HL-60 (cell line): Measurements from ENCODE around the gene AVPR2.

ENCODE experiments used
- DNase-seq, 2 experiments: peaks; one replicate each; pipeline ENCODE4 v3.0.0-alpha.2; 2010 to 2020; ENCODE audit warnings: low read depth in 1 of 2, low spot score in 1 of 2
- H3K27ac ChIP-seq: fragments of 250-450 bp; sonication (Bioruptor Pico); replicated peaks from 2 replicates; pipeline ENCODE4 v1.5.1; 2020; ENCODE audit warnings: mild to moderate bottlenecking, moderate library complexity
- H3K27me3 ChIP-seq: fragments of 250-450 bp; sonication (Bioruptor Pico); 2 replicates; pipeline ENCODE4 v1.5.1; 2021; ENCODE audit warnings: mild to moderate bottlenecking, moderate library complexity; ENCODE audit not compliant: insufficient read depth, poor library complexity, severe bottlenecking
- H3K4me3 ChIP-seq: replicated peaks from 2 replicates; pipeline ENCODE4 v1.5.1; 2011; ENCODE audit warnings: mild to moderate bottlenecking, control low read depth, low read length; ENCODE audit not compliant: insufficient read depth
- CTCF ChIP-seq: IDR thresholded peaks from one replicate; pipeline ENCODE4 v1.5.1; 2011; ENCODE audit warnings: low read length, control low read depth, inconsistent platforms; ENCODE audit not compliant: insufficient read depth
- GABPA ChIP-seq: IDR thresholded peaks from 2 replicates; pipeline ENCODE4 v1.6.1; 2012; ENCODE audit warnings: low read depth
- POLR2AphosphoS5 ChIP-seq: IDR thresholded peaks from 2 replicates; pipeline ENCODE4 v1.6.1; 2012; ENCODE audit warnings: low read depth
- SPI1 ChIP-seq: IDR thresholded peaks from 2 replicates; pipeline ENCODE4 v1.6.1; 2012; ENCODE audit warnings: low read depth, mild to moderate bottlenecking, borderline replicate concordance
- TF ChIP-seq, protein P1 (sequence below): IDR thresholded peaks from 2 replicates; pipeline ENCODE4 v1.6.1; 2012; ENCODE audit warnings: low read depth; ENCODE audit not compliant: insufficient replicate concordance

Gene AVPR2

DNA sequence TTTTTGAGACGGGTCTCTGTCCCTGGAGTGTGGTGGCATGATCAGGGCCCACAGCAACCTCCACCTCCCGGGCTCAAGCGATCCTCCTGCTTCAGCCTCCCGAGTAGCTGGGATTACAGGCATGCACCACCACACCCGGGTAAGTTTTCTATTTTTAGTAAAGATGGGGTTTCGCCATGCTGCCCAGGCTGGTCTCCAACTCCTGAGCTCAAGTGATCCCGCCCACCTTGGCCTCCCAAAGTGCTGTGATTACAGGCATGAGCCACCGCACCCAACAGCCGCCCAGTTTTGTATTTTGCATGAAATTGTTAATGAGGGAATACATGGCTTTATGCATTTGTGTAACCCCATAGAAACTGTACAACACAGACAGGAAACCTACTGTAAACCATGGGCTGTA is 24.4 kb downstream of the AVPR2 start:
- H3K4me3 ChIP-seq, result no peak overlapping the region
- TF ChIP-seq POLR2AphosphoS5, result no peak
- no peak for TF ChIP-seq CTCF
- no peak for TF ChIP-seq GABPA
- TF ChIP-seq SPI1, result no peak
- TF ChIP-seq, protein P1, sequence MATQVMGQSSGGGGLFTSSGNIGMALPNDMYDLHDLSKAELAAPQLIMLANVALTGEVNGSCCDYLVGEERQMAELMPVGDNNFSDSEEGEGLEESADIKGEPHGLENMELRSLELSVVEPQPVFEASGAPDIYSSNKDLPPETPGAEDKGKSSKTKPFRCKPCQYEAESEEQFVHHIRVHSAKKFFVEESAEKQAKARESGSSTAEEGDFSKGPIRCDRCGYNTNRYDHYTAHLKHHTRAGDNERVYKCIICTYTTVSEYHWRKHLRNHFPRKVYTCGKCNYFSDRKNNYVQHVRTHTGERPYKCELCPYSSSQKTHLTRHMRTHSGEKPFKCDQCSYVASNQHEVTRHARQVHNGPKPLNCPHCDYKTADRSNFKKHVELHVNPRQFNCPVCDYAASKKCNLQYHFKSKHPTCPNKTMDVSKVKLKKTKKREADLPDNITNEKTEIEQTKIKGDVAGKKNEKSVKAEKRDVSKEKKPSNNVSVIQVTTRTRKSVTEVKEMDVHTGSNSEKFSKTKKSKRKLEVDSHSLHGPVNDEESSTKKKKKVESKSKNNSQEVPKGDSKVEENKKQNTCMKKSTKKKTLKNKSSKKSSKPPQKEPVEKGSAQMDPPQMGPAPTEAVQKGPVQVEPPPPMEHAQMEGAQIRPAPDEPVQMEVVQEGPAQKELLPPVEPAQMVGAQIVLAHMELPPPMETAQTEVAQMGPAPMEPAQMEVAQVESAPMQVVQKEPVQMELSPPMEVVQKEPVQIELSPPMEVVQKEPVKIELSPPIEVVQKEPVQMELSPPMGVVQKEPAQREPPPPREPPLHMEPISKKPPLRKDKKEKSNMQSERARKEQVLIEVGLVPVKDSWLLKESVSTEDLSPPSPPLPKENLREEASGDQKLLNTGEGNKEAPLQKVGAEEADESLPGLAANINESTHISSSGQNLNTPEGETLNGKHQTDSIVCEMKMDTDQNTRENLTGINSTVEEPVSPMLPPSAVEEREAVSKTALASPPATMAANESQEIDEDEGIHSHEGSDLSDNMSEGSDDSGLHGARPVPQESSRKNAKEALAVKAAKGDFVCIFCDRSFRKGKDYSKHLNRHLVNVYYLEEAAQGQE, result no peak
- DNase-seq, result no peak
- no peaks in the 10 kb centered on the region for H3K27me3 ChIP-seq
- H3K27ac ChIP-seq, result peak overlapping the region; percentile 52

DNA sequence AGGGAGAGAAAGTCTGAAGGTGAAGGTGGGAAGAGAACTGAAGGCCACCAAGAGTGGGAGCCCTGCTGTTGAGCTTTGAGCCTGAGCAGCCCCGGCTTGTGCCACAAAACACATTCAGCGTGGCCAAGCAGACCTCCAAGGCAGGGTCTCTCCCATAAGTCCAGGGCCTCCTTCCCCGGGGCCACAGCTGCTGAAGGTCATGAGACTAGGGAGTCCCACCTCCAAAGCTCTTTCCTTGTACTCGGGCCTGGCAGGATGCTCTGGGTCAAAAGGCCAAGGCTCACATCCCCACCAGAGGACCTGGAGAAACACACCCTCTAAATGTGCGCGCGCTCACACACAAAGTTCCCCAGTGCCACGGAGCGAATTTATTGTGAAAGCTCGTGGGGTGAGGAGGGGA is 25.1 kb downstream of the AVPR2 start:
- no peak overlapping the region for H3K4me3 ChIP-seq

DNA sequence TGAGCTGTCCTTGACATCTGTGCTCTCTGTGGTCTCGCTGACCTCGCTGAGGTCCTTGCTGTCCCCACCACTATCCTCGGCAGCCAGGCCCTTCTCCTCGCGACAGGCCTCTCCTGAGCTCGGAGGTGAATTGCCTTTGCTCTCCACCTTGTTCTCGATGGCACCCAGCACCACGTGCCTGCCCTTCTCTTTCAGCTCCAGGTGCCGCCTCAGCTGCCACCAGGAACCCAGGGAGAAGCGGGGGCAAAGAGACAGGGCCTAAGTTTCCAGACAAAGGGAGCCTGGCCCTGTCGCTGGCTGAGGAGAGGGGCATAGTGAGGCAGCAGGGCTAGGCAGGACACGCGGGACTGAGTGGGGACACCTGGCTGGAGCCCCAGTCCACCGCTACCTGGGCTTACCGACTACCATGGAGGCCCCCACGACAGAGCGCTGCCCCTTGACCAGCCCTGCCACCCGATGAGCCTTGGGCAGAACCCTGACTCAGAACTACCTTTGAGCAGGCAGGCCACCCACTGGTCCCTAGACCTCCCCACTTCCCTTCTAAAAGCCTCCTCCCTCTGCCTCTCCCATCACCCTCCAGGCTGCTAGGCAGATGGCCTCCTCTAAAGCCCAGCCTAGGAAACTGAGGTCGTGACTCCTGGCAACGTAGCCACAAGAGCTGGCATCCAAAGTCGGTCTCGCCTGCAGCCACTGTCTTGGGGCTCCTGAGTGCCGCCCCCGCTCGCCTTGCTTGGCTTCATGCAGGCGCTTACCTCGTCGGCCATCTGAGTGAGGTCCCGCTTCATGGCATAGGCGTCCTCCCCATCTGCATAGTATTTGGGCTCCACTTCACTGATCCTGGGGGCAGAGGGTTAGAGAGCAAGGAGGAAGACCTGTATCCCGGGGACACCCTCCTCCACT is 25.8 kb downstream of the AVPR2 start:
- Histone ChIP-seq H3K27me3 (no peaks in the 10 kb centered on the region), H3K27ac (peak overlapping the region; percentile 52)
- no peak for DNase-seq

More for the DNA sequence above, 25.1 kb downstream of the AVPR2 start:
- peak overlapping the region; percentile 52 for H3K27ac ChIP-seq
- no peak for DNase-seq
- TF ChIP-seq GABPA (no peak), SPI1 (no peak), POLR2AphosphoS5 (no peak), CTCF (no peak)
- TF ChIP-seq, protein P1, result no peak
- H3K27me3 ChIP-seq, result no peaks in the 10 kb centered on the region

More for the DNA sequence above, 25.8 kb downstream of the AVPR2 start:
- TF ChIP-seq CTCF, result no peak
- TF ChIP-seq GABPA, result no peak
- no peak for TF ChIP-seq POLR2AphosphoS5
- TF ChIP-seq SPI1, result no peak
- TF ChIP-seq, protein P1, result no peak
- no peak overlapping the region for H3K4me3 ChIP-seq
